IMR-90 (cell line): ENCODE results near the gene CYP46A1.

Experiments
- BHLHE40 ChIP-seq: fragments of 150-350 bp; IDR thresholded peaks from 2 replicates; pipeline ENCODE4 v1.6.1; 2016; ENCODE audit warnings: mild to moderate bottlenecking, low read depth, low read length
- CEBPB ChIP-seq: IDR thresholded peaks from 2 replicates; pipeline ENCODE4 v1.6.1; 2012; ENCODE audit warnings: low read depth, low read length, improper control_type of control experiment
- CHD1 ChIP-seq: IDR thresholded peaks from 2 replicates; pipeline ENCODE4 v1.6.1; 2012; ENCODE audit warnings: low read depth, low read length, improper control_type of control experiment
- MAFK ChIP-seq: IDR thresholded peaks from 2 replicates; pipeline ENCODE4 v1.6.1; 2012; ENCODE audit warnings: low read depth, low read length, improper control_type of control experiment
- MAZ ChIP-seq: IDR thresholded peaks from 2 replicates; pipeline ENCODE4 v1.6.1; 2012; ENCODE audit warnings: low read depth, mild to moderate bottlenecking, low read length, improper control_type of control experiment, moderate library complexity, borderline replicate concordance
- MXI1 ChIP-seq: IDR thresholded peaks from 2 replicates; pipeline ENCODE4 v1.6.1; 2012; ENCODE audit warnings: low read depth, mild to moderate bottlenecking, low read length, moderate library complexity, borderline replicate concordance
- POLR2A ChIP-seq: IDR thresholded peaks from 2 replicates; pipeline ENCODE4 v1.6.1; 2012; ENCODE audit warnings: mild to moderate bottlenecking, low read depth, low read length
- RAD21 ChIP-seq: IDR thresholded peaks from 2 replicates; pipeline ENCODE4 v1.6.1; 2012; ENCODE audit warnings: low read length, improper control_type of control experiment
- RCOR1 ChIP-seq: IDR thresholded peaks from 2 replicates; pipeline ENCODE4 v1.6.1; 2012; ENCODE audit warnings: mild to moderate bottlenecking, low read length, improper control_type of control experiment; ENCODE audit not compliant: insufficient replicate concordance
- RFX5 ChIP-seq: IDR thresholded peaks from 2 replicates; pipeline ENCODE4 v1.8.0; 2012; ENCODE audit warnings: low read depth, mild to moderate bottlenecking, low read length, moderate library complexity
- SMC3 ChIP-seq: fragments of 150-350 bp; IDR thresholded peaks from 2 replicates; pipeline ENCODE4 v1.6.1; 2016; ENCODE audit warnings: low read depth, mild to moderate bottlenecking, antibody characterized with exemption, low read length, moderate library complexity
- TF ChIP-seq, protein P1 (sequence below): fragments of 150-350 bp; IDR thresholded peaks from 2 replicates; pipeline ENCODE4 v1.6.1; 2017; ENCODE audit warnings: mild to moderate bottlenecking, antibody characterized with exemption, low read length, low read depth
- TF ChIP-seq, protein P2 (sequence below): conservative IDR thresholded peaks from 2 replicates; pipeline ENCODE4 v1.5.1; 2012; ENCODE audit warnings: mild to moderate bottlenecking, low read depth, low read length, improper control_type of control experiment
- TF ChIP-seq, protein P3 (sequence below): fragments of 150-350 bp; IDR thresholded peaks from 2 replicates; pipeline ENCODE4 v1.6.1; 2016; ENCODE audit warnings: low read depth, mild to moderate bottlenecking, low read length, moderate library complexity, borderline replicate concordance

DNA sequence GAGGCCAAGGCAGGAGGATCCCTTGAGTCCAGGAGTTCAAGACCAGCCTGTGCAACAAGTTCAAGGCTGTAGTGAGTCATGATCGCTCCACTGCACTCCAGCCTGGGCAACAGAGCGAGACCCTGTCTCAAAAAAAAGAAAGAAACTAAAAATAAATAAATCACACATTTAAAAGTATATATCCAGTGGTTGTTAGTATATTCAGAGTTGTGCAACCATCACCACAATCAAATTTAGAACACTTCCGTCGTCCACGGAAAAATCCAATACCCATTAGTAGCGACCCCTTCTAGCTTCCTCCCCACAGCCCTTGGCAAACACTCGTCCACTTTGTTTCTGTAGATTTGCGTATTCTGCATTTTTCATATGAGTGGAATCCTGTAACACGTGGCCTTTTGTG lies 64.4 kb downstream of the CYP46A1 start:
- TF ChIP-seq SMC3 (no peak), RAD21 (no peak), POLR2A (no peak), RCOR1 (no peak), RFX5 (no peak), CEBPB (no peak), BHLHE40 (no peak), MXI1 (no peak), MAFK (no peak), MAZ (no peak), CHD1 (no peak)
- TF ChIP-seq, protein P1, sequence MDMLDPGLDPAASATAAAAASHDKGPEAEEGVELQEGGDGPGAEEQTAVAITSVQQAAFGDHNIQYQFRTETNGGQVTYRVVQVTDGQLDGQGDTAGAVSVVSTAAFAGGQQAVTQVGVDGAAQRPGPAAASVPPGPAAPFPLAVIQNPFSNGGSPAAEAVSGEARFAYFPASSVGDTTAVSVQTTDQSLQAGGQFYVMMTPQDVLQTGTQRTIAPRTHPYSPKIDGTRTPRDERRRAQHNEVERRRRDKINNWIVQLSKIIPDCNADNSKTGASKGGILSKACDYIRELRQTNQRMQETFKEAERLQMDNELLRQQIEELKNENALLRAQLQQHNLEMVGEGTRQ, result no peak
- TF ChIP-seq, protein P2, sequence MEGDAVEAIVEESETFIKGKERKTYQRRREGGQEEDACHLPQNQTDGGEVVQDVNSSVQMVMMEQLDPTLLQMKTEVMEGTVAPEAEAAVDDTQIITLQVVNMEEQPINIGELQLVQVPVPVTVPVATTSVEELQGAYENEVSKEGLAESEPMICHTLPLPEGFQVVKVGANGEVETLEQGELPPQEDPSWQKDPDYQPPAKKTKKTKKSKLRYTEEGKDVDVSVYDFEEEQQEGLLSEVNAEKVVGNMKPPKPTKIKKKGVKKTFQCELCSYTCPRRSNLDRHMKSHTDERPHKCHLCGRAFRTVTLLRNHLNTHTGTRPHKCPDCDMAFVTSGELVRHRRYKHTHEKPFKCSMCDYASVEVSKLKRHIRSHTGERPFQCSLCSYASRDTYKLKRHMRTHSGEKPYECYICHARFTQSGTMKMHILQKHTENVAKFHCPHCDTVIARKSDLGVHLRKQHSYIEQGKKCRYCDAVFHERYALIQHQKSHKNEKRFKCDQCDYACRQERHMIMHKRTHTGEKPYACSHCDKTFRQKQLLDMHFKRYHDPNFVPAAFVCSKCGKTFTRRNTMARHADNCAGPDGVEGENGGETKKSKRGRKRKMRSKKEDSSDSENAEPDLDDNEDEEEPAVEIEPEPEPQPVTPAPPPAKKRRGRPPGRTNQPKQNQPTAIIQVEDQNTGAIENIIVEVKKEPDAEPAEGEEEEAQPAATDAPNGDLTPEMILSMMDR, result no peak
- TF ChIP-seq, protein P3, sequence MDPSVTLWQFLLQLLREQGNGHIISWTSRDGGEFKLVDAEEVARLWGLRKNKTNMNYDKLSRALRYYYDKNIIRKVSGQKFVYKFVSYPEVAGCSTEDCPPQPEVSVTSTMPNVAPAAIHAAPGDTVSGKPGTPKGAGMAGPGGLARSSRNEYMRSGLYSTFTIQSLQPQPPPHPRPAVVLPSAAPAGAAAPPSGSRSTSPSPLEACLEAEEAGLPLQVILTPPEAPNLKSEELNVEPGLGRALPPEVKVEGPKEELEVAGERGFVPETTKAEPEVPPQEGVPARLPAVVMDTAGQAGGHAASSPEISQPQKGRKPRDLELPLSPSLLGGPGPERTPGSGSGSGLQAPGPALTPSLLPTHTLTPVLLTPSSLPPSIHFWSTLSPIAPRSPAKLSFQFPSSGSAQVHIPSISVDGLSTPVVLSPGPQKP, result no peak
